Measurements from ENCODE around the gene BAK1.
"Not testable (repeated sequence)": the region's sequence is repeated elsewhere in the genome, so short reads cannot be mapped to it uniquely, and the experiment has no call there.

Gene BAK1

DNA sequence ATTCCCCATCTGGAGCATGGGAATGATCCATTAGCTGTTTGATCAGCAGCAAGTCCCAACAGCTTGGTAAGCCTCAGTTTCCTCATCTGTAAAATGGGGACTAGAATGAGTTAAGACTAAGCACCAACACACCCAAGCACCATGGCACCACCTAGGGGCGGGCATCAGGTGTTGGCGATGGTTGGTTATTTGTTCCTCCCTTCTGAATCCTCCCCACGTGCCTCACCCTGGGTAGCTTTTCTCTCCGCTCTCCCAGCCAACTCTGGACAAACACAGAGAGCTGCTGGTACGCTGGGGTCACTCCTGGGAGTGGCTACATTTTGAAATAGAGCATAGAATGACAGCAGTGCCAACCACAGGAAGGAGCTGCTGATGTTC, 27.7 kb upstream of the BAK1 start:
- FAIRE-seq, result no peak

DNA sequence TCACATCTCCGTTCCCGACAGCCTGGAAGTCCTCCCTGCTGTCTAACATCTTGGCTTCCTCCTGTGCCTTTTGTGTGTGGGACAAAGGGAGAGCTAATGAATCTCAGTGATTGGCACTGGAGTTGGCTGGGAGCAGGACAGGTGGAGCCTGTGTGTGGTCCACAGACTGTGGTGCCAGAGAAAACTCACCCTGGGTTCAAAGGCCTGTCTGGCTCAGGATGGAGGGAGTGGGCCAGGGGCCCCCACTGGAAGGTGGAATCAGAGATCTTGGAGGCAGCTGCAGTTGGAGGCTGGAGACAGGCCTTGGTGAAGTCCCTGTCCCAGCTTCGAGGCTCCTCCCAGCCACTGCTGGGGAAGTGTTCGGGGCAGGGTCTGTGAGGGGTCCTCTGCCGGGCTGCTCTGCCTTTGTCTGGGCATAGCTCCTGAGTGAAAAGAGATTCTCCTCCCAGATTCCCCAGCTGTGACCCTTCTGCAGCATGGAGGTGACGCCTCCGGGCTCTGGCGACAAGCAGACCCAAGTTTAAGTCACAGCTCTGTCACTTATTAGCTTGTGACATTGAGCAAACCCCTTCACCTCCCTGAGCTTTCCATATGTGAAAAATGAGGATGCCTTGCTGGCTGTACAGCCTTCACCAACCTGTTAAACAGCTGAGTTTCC, 27.2 kb upstream of the BAK1 start:
- FAIRE-seq, result no peak

DNA sequence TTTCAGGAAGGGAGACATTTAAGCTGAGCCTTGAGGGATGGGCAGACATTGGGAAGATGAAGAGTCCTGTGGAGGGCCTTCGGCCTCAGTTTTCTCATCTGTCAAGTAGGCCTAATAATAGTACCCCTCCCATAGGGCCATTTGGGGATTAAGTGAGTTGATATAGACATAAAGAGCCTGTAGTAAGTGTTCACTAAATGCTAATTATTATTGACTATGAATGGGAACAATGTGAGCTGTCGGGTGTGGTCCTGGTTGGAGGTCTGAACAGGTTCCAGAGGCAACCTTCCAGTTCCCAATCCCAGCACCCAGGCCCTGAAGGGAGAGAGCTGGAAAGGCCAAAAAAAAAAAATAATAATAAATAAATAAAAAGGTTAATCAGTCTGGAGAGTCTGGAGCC, 26.6 kb upstream of the BAK1 start:
- FAIRE-seq, result no peak

DNA sequence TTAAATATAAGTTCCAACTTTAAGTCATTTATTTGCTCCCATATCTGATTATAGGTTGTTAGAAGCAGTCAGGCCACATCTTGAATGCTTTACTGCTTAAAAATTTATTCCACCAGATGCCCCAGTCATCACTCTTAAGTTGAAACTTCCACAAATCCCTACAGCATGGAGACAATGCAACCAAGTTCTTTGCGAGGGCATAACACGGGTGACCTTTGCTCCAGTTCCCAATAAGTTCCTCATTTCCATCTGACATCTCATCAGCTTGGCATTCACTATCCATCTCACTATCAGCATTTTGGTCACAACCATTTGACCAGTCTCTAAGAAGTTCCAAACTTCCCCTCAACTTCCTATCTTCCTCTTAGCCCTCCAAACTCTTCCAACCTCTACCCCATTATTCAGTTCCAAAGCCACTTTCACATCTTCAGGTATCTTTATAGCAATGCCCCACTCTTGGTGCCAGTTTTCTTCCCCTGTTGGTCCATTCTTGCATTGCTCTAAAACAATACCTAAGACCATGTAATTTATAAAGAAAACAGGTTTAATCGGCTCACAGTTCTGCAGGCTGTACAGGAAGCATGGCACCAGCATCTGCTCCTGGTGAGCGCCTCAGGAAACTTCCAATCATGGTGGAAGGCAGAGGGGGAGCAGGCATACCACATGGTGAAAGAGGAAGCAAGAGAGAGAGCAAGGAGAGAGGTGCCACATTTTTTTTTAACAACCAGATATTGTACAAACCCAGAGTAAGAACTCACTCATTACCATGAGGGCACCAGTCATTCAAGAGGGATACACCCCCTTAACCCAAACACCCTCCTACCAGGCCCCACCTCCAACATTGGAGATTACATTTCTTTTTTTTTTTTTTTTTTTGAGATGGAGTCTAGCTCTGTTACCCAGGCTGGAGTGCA, 25.1 kb upstream of the BAK1 start:
- no peak for FAIRE-seq

DNA sequence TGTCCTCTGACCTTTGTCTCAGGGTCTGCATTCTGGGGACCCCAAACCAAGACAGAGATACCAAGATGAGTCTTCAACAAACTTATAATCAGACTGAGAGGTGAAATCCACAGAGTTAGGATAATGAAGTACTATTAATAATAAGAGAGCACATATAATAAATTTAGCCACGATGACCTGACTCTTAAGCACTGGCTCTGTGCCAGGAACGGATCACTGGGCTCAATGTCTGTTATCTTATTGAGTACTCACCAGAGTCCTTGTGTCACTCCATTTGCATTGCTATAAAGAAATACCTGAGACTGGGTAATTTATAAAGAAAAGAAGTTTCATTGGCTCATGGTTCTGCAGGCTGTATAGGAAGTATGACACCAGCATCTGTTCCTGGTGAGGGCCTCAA, 22.1 kb upstream of the BAK1 start:
- FAIRE-seq, result no peak

DNA sequence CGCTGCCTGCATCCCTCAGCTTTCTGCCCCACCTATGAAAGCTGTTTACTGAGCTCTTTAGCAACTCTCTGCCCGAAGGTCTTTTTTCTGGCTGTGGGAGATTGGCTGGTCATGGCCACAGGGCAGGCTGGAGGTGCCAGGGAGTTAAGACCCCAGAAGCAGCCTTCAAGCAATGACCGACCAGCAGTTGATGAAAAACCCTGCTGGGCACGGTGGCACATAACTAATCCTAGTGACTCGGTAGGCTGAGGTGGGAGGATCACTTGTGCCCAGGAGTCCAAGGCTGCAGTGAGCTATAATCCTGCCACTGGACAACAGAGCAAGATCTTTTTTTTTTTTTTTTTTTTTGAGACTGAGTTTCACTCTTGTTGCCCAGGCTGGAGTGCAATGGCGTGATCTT, 20.7 kb upstream of the BAK1 start:
- no peak for FAIRE-seq

DNA sequence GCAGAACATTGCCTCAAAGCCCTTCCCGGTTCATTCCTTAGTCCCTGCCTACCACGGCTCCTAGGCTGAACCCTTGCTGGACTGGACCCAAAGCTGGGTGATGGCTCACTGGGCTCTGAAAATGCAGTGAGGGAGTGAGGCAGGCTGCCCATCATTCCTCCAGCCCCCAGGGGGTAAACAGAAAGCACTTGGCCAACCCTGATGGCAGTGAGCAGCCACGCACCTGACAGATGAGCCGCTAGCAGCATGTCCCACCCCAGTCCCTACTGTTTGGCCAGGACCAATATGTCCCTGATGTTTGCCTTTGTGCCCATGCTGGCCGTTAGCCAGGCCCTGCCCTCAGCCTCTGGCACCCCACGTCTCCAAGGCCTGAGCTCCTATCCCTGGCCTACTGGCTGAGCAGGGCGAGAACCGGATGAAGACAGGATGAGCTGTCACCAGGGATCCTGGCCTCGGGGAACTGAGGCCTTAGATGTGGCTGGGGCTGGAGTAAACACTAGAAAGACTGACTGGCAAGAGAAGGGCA, 19.4 kb upstream of the BAK1 start:
- no peak for FAIRE-seq

DNA sequence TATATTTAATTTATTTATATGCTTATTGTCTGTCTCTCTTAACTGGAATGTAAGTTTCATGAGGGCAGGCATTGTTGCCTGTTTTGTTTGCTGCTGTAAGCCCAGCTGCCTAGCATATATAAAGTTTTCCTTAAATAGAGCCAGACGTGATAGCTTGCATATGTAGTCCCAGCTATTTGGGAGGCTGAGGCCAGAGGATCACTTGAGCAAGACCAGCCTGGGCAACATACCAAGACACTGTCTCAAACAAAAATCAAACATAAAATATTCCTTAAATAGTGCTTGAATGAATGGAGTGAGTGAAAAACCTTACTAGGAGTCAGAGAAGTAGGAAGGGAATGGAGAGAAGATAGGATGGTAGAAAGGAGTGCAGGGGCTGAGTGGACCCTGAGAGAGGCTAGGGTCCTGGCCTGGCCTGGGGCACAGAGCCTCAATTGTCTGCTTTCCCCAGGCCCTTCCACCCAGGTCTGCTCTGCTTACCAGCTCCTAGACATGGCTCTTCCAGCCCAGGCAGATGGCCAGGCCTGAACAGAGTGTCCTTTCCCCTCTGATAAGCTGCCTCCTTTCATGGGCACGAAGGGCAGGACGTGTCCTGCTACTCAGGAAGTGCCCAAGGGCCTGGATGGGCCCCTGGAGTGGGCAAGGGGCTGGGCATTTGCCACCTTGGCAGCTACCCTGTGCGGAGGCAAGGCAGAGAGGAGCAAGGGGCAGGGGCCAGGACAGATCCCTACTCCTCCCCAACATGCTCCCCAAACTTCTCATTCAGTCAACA, 17.7 kb upstream of the BAK1 start:
- FAIRE-seq, result no peak

DNA sequence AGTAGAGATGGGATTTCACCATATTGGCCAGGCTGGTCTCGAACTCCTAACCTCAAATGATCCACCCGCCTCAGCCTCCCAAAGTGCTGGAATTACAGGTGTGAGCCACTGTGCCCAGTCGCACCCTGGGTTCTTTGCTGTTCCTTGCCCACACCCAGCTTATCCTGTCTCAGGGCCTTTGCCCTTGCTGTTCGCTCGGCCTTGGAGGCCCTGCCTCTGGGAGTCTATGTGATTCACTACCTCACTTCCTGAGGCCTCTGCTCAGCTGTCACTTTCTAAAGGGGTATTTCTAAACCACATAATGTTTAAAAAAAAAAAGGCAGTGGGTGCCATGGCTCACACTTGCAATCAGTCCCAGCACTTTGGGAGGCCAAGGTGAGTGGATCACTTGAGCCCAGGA, 16.8 kb upstream of the BAK1 start:
- not testable (repeated sequence) for FAIRE-seq

DNA sequence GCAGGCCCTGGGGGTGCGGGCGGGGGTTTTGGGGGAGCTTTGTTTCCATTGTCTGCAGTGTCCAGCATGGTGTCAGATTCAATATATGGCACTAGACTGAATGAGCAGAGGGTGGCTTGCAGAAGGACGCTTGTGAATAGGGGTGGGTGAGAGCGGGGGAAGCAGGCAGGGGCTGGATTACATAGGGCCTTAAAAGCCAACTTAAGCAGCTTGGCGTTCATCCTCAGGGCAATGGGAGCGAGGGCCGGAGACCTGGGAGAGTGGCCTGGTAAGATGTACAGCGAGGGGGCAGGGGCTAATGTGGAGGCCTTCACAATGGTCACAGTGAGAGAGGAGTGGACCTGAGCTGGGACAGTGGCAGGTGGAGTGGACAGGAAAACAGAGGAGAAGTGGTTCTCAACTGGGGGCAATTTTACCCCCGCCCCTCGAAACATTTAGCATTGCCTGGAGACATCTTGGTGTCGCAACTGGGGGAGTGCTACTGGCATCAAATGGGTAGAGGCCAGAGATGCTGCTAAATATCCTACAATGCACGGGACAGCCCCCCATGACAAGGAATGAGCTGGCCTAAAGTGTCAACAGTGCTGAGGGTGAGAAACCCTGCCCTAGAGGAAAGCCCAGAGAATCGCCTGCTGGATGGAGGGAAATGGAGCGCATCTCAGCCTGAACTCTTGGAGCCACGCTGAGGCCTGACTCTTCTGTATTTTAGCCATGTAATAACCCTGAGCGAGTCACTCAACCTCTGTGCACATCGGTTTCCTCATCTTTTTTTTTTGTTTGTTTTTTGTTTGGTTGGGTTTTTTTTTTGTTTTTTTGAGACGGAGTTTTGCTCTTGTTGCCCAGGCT, 15.1 kb upstream of the BAK1 start:
- no peak for FAIRE-seq

DNA sequence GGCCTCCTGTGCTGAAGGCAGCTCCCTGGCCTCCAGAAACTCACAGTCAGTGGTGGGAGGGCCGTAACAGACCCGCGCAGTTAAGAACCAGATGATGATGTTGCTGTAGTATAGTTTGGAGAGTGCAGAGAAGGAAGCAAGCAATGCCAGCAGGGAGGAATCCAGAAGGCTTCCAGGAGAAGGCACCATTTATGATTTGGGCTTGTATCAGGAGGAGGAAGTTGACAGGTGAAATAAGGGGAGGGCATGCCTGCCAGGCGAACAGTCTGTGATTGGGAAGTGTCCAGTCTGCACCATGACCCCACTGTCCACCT, 13.3 kb upstream of the BAK1 start:
- no peak for FAIRE-seq

DNA sequence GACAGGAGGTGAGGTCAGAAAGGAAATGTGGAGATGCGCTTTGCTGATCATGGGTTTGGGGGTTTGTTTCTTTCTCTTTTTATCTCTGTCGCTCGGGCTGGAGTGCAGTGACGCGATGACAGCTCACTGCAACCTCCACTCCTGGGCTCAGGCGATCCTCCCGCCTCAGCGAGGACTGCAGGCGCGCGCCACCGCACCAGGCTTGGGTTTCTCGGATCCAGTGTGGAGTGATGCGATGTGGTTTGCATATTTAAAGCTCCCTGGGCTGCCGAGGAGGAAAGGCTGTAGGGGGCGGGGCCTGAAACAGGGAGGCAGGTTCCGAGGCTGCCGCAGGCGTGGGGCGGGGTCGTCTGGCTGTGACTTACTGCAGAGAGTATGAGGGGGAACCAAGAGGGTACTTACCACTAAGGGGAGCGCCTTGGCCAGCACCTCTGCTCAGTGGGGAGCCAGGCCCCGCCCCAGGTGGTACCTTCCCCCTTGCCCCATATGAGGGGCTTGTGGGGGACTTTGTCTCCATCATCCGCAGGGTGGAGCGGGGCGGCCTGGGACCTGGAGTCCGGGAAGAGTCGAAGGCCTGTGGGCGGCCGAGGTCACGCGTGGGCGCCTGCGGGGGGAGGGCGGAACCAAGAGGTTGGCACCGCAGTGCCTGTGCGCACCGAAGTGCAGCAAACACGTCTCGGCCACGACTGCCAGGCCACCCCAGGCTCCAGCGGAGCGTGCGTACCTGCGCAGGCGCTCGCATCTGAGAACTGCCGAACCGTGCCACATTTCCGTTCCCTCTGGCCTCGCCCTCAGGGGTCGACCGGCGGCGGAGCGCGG, 12.7 kb upstream of the BAK1 start:
- FAIRE-seq, result no peak

DNA sequence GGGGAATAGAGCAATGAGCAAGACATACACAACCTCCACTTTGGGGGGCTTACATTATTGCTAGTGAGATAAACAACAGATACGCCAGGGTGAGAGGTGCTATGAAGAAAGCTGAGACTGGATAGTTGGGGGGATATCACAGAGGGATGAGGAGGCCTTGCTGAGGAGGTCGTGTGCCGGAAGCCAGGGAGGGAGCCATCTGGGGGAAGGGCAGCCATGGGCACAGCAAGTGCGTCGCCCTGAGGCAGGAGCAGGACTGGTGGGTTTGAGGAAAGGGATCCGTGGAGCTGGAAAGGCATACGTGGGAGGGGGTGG, 12.2 kb upstream of the BAK1 start:
- no peak for FAIRE-seq

DNA sequence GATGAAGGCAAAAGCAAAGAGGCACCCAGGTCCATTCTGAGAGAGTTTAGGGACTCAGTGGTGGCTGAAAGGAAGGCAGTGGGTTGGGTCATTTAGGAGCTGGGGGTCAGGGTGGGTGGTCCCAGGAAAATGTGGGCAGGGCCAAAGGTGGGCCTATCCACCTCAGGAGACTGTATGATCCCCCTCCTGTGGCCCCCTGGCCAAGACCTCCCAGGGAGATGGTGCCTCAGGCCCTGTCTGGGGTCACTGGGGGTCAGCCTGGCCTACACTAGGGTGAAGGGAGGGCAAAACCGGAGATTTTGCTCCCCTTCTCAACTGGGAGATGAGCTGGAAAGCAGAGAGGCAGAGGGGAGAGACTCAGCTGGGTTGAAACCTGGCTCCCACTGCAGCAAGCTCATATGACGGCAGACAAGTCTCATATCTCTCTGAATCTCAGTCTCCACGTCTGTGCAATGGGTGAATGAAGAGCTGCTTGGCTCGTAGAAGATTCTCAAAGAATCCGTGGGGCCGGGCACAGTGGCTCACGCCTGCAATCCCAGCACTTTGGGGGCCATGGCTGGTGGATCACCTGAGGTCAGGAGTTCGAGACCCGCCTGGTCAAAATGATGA, 11.5 kb upstream of the BAK1 start:
- FAIRE-seq, result no peak

DNA sequence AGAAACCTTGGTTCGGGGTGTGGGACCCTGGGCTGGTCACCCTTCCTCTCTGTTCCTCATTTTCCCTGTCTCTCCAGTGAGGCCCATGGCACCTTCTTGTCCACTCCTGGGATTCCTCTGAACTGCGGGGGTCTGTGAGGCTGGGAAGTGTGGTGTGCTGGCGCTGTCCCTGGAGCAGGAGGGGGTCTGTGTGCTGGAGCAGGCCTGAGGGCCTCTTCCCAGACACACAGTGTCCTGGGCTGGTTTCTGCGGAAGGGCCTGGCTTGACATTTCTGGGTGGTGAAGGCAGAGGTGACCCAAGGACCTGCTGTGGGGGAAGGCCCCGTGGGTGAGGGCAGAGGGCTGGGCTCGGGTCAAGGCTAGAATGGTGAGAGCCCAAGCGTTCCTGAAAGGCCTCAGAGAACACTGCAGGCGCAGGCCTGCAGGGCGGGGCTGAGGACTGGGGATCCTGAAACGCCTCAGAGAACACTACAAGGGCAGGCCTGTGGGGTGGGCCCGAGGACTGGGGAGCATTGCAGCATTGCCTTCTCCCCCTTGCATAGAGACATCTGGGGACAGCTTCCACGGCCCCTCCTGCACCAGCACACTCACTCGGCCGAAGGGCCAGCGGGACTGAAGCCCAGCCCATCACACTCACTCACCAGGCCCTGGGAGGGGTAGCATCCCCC, 10.6 kb upstream of the BAK1 start:
- no peak for FAIRE-seq

DNA sequence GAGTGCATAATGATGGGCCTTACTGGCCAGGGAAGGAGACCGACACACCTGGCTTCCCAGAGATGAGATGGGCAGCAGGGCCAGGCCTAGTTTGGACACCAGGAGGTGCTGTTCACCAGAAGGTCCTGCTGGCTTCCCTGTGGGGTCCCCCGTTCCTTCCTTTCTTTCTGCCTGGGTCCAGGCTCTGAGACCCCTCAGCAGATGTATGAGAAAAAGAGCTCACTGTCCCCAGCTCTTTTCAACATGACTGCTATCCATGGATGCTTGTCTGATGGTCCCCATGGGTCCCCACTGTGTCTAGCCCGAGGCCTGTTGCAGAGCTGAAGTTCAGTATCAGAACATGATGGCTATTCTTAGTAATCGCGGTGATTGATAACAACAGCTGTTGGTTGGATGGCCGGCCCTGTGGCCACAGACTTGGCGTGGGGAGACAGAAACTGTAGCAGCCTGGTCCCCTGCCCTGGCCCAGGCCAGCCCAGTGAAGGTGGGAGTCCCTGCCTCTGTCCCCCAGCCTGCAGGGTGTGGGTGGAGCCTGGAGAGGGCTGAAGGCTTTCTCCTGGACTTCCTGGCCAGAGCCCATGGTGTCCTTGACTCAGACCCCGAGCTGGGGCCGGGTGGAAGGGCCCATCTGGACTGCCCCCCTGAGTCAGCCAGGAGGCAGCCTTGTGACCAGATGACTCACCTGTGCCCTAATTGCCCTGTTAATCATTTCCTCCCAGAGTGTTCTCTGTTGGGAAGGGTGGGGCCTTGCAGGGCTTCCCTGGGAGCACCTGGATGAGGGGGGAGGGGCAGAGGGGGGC, 9.9 kb upstream of the BAK1 start:
- FAIRE-seq, result peak; percentile 45

DNA sequence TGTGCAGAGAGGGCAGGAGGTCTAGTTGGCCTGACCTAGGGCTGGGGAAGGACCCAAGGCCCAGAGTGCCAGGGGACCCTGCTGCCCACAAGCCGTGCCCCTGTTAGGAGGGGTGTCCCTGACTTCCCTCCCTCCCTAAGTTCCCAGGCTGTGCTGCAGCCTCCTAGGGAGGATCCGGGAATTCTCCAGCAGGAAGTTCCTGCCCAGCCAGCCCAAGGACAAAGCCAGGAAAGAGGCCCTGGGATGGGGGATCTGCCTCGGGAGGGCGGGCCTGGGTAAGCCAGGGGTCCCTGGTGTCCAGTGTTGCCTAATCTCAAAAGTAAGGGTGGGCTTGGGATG, 9.3 kb upstream of the BAK1 start:
- no peak for FAIRE-seq

DNA sequence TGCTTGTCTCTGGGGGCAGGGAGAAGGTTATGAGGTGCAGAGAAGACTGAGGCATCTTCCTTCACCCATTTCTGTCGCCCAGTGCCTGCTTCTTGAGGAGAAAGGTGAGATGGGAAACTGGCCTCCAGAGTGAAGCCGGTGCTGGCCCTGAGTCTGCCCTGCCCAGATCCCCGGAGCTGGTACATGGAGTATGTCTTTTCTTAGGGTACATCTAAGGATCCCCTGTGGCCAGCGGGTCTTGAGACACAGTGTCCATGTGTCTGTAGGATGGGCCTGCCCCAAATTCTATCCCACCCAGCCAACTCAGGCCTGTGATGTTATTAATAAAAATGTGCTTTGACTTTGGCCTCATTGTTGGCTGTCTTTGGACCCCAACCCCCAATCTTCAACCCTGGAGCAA, 8.8 kb upstream of the BAK1 start:
- no peak for FAIRE-seq

DNA sequence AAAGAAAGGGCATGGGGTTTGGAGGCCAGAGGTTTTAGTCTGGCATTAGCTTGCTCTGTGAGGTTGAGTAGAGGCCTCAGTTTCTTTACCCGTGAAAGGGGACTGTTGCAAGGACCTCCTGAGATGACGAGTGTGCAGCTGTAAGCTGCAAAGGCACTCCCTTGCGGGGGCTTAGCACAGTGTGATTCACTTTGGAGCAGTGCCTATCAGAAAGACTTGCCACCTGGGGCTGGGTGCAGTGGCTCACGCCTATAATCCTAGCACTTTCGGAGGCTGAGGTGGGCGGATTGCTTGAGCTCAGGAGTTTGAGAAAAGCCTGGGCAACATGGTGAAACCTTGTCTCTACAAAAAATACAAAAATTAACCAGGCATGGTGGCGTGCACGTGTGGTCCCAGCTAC, 7.5 kb upstream of the BAK1 start:
- no peak for FAIRE-seq

DNA sequence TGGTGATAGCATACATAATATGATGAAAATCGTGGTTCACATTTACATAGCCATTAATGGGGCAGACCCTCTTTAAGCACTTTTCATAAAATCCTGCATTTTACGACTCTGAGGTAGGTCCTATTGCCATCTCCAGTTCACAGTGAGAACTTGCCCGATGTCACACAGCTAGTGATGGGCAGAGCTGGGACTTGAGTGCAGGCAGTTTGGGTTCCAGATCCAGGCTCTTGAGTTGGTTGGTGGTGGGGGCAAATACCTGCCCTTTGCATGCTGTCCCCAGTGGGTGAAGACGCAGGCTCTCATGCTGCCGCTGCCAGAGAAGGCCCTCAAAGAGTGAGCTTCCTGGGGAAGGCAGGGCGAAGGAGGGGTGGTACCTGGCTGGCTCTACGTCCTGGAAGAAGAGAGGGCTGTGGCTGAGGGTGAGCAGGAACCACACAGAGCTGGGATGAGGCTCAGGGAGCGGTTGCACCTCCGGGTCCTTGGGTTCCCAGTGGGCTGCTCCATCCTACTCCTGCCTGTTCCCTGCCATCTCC, 6.1 kb upstream of the BAK1 start:
- no peak for FAIRE-seq
